ENCODE results near the gene HMGCS2.
"Not testable (repeated sequence)": the region's sequence is repeated elsewhere in the genome, so short reads cannot be mapped to it uniquely, and the experiment has no call there.

- TF ChIP-seq, protein P1, sequence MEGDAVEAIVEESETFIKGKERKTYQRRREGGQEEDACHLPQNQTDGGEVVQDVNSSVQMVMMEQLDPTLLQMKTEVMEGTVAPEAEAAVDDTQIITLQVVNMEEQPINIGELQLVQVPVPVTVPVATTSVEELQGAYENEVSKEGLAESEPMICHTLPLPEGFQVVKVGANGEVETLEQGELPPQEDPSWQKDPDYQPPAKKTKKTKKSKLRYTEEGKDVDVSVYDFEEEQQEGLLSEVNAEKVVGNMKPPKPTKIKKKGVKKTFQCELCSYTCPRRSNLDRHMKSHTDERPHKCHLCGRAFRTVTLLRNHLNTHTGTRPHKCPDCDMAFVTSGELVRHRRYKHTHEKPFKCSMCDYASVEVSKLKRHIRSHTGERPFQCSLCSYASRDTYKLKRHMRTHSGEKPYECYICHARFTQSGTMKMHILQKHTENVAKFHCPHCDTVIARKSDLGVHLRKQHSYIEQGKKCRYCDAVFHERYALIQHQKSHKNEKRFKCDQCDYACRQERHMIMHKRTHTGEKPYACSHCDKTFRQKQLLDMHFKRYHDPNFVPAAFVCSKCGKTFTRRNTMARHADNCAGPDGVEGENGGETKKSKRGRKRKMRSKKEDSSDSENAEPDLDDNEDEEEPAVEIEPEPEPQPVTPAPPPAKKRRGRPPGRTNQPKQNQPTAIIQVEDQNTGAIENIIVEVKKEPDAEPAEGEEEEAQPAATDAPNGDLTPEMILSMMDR (IDR thresholded peaks at IDR 0.05) = not testable (repeated sequence)
- TF ChIP-seq POLR2AphosphoS5 (IDR thresholded peaks at IDR 0.05; ENCODE audit: low read depth, low read length); TAF1 (IDR thresholded peaks at IDR 0.05; ENCODE audit: borderline replicate concordance, low read depth, low read length); EZH2phosphoT487 (IDR thresholded peaks at IDR 0.05; ENCODE audit: borderline replicate concordance, low read depth): not testable (repeated sequence)
Measured at GRCh38 chr1:119786473-119787050, 17.9 kb upstream of the HMGCS2 start.

All from SK-N-SH (cell line).